SU-DHL-6 (cell line): Measurements from ENCODE around the gene PLK5.

Experiments
- CTCF ChIP-seq: fragments of 200-600 bp; sonication (generic); IDR thresholded peaks from one replicate; pipeline ENCODE4 v1.5.1; 2017; ENCODE audit warnings: antibody characterized with exemption, mild to moderate bottlenecking, low read length, moderate library complexity; ENCODE audit not compliant: insufficient read depth, poor library complexity, severe bottlenecking
- EZH2phosphoT487 ChIP-seq: fragments of 200-600 bp; sonication (generic), shearing (Covaris generic); conservative IDR thresholded peaks from 2 replicates; pipeline ENCODE4 v1.6.1; 2018; ENCODE audit warnings: mild to moderate bottlenecking, antibody characterized with exemption, low read length, moderate library complexity, mixed read lengths

- TF ChIP-seq CTCF (no peak), EZH2phosphoT487 (no peak)
Observed at GRCh38 chr19:1533510-1534150, 9.8 kb downstream of the PLK5 start.
